ENCODE results near the gene IL1R1. TPM values are rescaled to one million over a fixed set of nuclear protein-coding genes. Genes with fewer than 3 reads are reported as not detected.

The IL1R1 gene
- total and polyA plus RNA-seq, 4 donors, result 14.0 to 49.3 (median 29.5) TPM

DNA sequence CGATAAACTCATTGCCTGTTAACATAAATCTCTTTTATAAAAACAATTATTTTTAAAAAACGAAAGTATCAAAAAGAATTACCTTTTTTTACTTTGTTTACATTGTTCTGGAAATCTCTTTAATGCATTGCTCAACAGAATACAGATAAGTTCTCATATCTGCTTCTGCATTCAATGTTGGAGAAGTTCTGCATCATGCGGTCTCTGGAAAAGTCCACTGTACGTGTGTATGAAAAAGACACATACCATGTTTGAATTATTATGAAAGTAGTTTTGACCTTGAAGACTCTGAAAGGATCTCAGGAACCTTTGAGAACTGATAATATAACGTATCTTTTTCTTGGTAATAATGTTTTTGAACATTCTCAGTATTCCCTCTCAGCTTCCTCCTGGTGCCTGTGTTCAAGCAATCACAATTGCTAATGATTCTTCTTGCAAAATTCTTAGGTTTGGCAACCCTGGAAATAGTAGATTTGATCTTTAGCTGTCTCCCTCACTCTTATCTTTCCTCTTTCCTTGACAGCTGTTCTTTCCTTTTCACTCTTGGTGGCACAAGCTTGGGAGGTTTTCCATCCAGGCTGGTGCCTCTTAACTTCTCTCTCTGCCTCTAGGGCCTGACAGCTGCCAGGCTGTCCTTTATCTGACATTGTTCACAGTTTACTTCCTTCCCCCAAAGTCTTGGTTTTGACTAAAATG is 12.4 kb upstream of the IL1R1 start:
- Histone ChIP-seq H3K4me1 (ENCODE audit: control insufficient read depth in 4 of 4, insufficient read depth in 4 of 4, low read length in 3 of 4) (peaks cover 0 to 18% (median 6%) of the 10 kb centered on the region in 4 donors), H3K9ac (ENCODE audit: low read depth in 1 of 2, low read length in 2 of 2) (no peak overlapping the region), H3K27me3 (ENCODE audit: control insufficient read depth in 4 of 4, insufficient read depth in 4 of 4, low read length in 3 of 4) (no peaks in the 10 kb centered on the region), H3K36me3 (ENCODE audit: control insufficient read depth in 4 of 4, insufficient read depth in 3 of 4, low read depth in 1 of 4, low read length in 3 of 4) (peaks cover 0 to 3% (median 0%) of the 10 kb centered on the region in 4 donors), H3K9me3 (ENCODE audit: control insufficient read depth in 4 of 4, low read length in 3 of 4) (no peaks in the 10 kb centered on the region), H3K4me3 (ENCODE audit: low read depth in 1 of 3, low read length in 3 of 3) (no peak overlapping the region), H3K27ac (ENCODE audit: low read depth in 1 of 2, low read length in 2 of 2) (no peak overlapping the region)
- no peak for DNase-seq (ENCODE audit: low spot score)
- TF ChIP-seq HNF4G (IDR thresholded peaks at IDR 0.05) (no peak), TAF1 (conservative IDR thresholded peaks at IDR 0.05) (no peak), RXRA (IDR thresholded peaks at IDR 0.05) (no peak), YY1 (IDR thresholded peaks at IDR 0.05) (no peak), RAD21 (IDR thresholded peaks at IDR 0.05) (no peak), EGR1 (IDR thresholded peaks at IDR 0.05; ENCODE audit: low read depth in 2 of 2) (no peak), GABPA (IDR thresholded peaks at IDR 0.05 in 1 of 2, conservative IDR thresholded peaks at IDR 0.05 in 1 of 2) (no peak), HNF4A (conservative IDR thresholded peaks at IDR 0.05) (no peak), NR2F2 (IDR thresholded peaks at IDR 0.05) (no peak), FOXA1 (IDR thresholded peaks at IDR 0.05) (no peak)
- TF ChIP-seq, protein P1, sequence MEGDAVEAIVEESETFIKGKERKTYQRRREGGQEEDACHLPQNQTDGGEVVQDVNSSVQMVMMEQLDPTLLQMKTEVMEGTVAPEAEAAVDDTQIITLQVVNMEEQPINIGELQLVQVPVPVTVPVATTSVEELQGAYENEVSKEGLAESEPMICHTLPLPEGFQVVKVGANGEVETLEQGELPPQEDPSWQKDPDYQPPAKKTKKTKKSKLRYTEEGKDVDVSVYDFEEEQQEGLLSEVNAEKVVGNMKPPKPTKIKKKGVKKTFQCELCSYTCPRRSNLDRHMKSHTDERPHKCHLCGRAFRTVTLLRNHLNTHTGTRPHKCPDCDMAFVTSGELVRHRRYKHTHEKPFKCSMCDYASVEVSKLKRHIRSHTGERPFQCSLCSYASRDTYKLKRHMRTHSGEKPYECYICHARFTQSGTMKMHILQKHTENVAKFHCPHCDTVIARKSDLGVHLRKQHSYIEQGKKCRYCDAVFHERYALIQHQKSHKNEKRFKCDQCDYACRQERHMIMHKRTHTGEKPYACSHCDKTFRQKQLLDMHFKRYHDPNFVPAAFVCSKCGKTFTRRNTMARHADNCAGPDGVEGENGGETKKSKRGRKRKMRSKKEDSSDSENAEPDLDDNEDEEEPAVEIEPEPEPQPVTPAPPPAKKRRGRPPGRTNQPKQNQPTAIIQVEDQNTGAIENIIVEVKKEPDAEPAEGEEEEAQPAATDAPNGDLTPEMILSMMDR (IDR thresholded peaks at IDR 0.05; ENCODE audit: low read depth, low read length, missing input control), result no peak
- TF ChIP-seq, protein P2, sequence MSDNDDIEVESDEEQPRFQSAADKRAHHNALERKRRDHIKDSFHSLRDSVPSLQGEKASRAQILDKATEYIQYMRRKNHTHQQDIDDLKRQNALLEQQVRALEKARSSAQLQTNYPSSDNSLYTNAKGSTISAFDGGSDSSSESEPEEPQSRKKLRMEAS (IDR thresholded peaks at IDR 0.05), result no peak
- TF ChIP-seq, protein P3, sequence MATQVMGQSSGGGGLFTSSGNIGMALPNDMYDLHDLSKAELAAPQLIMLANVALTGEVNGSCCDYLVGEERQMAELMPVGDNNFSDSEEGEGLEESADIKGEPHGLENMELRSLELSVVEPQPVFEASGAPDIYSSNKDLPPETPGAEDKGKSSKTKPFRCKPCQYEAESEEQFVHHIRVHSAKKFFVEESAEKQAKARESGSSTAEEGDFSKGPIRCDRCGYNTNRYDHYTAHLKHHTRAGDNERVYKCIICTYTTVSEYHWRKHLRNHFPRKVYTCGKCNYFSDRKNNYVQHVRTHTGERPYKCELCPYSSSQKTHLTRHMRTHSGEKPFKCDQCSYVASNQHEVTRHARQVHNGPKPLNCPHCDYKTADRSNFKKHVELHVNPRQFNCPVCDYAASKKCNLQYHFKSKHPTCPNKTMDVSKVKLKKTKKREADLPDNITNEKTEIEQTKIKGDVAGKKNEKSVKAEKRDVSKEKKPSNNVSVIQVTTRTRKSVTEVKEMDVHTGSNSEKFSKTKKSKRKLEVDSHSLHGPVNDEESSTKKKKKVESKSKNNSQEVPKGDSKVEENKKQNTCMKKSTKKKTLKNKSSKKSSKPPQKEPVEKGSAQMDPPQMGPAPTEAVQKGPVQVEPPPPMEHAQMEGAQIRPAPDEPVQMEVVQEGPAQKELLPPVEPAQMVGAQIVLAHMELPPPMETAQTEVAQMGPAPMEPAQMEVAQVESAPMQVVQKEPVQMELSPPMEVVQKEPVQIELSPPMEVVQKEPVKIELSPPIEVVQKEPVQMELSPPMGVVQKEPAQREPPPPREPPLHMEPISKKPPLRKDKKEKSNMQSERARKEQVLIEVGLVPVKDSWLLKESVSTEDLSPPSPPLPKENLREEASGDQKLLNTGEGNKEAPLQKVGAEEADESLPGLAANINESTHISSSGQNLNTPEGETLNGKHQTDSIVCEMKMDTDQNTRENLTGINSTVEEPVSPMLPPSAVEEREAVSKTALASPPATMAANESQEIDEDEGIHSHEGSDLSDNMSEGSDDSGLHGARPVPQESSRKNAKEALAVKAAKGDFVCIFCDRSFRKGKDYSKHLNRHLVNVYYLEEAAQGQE (IDR thresholded peaks at IDR 0.05), result no peak
- TF ChIP-seq, protein P4, sequence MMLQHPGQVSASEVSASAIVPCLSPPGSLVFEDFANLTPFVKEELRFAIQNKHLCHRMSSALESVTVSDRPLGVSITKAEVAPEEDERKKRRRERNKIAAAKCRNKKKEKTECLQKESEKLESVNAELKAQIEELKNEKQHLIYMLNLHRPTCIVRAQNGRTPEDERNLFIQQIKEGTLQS (IDR thresholded peaks at IDR 0.05), result no peak
- TF ChIP-seq, protein P5, sequence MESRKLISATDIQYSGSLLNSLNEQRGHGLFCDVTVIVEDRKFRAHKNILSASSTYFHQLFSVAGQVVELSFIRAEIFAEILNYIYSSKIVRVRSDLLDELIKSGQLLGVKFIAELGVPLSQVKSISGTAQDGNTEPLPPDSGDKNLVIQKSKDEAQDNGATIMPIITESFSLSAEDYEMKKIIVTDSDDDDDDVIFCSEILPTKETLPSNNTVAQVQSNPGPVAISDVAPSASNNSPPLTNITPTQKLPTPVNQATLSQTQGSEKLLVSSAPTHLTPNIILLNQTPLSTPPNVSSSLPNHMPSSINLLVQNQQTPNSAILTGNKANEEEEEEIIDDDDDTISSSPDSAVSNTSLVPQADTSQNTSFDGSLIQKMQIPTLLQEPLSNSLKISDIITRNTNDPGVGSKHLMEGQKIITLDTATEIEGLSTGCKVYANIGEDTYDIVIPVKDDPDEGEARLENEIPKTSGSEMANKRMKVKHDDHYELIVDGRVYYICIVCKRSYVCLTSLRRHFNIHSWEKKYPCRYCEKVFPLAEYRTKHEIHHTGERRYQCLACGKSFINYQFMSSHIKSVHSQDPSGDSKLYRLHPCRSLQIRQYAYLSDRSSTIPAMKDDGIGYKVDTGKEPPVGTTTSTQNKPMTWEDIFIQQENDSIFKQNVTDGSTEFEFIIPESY (IDR thresholded peaks at IDR 0.05), result no peak
- WGBS, result 72% methylated on average over 5 of the region's 5 CpGs
